WTC11 (cell line): ENCODE results near the gene DEPDC5. TPM values are rescaled to one million over a fixed set of nuclear protein-coding genes. Genes with fewer than 3 reads are reported as not detected.

ENCODE experiments used
- ATAC-seq: fragments of 200-7000 bp; cut with Tn5 transposase; 2 replicates; pipeline ENCODE4 v1.10.0; 2021; ENCODE audit warnings: mild to moderate bottlenecking, moderate library complexity
- CTCF ChIA-PET: fragments of 300-600 bp; sonication (Branson Sonifier 250); formaldehyde crosslinking; loops from one replicate; lab custom pipeline; 2021; ENCODE audit warnings: antibody characterized with exemption; lab: Charles Lee
- POLR2A ChIA-PET: fragments of 350-600 bp; sonication (Branson Sonifier 250); formaldehyde crosslinking; loops from one replicate; lab custom pipeline; 2021; ENCODE audit warnings: antibody characterized with exemption; lab: Charles Lee
- DNase-seq: peaks from one replicate; pipeline ENCODE4 v3.0.0; 2021; ENCODE audit warnings: low spot score
- H3K27ac Mint-ChIP-seq: 2 replicates; pipeline ENCODE4 v1.8.0; 2021; ENCODE audit warnings: mixed read lengths
- H3K27me3 Mint-ChIP-seq: 2 replicates; pipeline ENCODE4 v1.8.0; 2021; ENCODE audit warnings: low read depth, mild to moderate bottlenecking, moderate library complexity, mixed read lengths
- H3K36me3 Mint-ChIP-seq: 2 replicates; pipeline ENCODE4 v1.8.0; 2021; ENCODE audit warnings: mixed read lengths
- H3K4me1 Mint-ChIP-seq: 2 replicates; pipeline ENCODE4 v1.8.0; 2022; ENCODE audit warnings: mixed read lengths
- H3K4me3 Mint-ChIP-seq: 2 replicates; pipeline ENCODE4 v1.8.0; 2021; ENCODE audit warnings: mild to moderate bottlenecking, moderate library complexity, mixed read lengths
- H3K9me3 Mint-ChIP-seq: 2 replicates; pipeline ENCODE4 v1.8.0; 2021; ENCODE audit warnings: mixed read lengths
- ARID4B ChIP-seq: sonication (generic); formaldehyde crosslinking; IDR thresholded peaks from 2 replicates; pipeline ENCODE4 v1.8.0; 2023; ENCODE audit warnings: missing genetic modification reagents, mild to moderate bottlenecking, borderline replicate concordance
- ATF6 ChIP-seq: sonication (generic); formaldehyde crosslinking; IDR thresholded peaks from 2 replicates; pipeline ENCODE4 v1.8.1; 2023; ENCODE audit warnings: mild to moderate bottlenecking, missing genetic modification reagents
- E2F1 ChIP-seq: sonication (generic); formaldehyde crosslinking; IDR thresholded peaks from 2 replicates; pipeline ENCODE4 v1.8.0; 2022; ENCODE audit warnings: mild to moderate bottlenecking, missing genetic modification reagents
- FOXP4 ChIP-seq: sonication (generic); formaldehyde crosslinking; IDR thresholded peaks from 2 replicates; pipeline ENCODE4 v1.8.0; 2022; ENCODE audit warnings: mild to moderate bottlenecking, missing genetic modification reagents
- GABPB1 ChIP-seq: sonication (generic); formaldehyde crosslinking; IDR thresholded peaks from 2 replicates; pipeline ENCODE4 v1.8.1; 2023; ENCODE audit warnings: mild to moderate bottlenecking, missing genetic modification reagents
- HMGA2 ChIP-seq: fragments of 250-450 bp; sonication (Bioruptor Pico); IDR thresholded peaks from 2 replicates; pipeline ENCODE4 v1.4.0; 2021; ENCODE audit warnings: mild to moderate bottlenecking, moderate library complexity
- NR1H2 ChIP-seq: sonication (generic); formaldehyde crosslinking; IDR thresholded peaks from 2 replicates; pipeline ENCODE4 v1.9.0; 2021; ENCODE audit warnings: mild to moderate bottlenecking, moderate library complexity, missing genetic modification reagents
- STAT6 ChIP-seq: sonication (generic); formaldehyde crosslinking; conservative IDR thresholded peaks from 2 replicates; pipeline ENCODE4 v1.8.1; 2023; ENCODE audit warnings: mild to moderate bottlenecking, low read depth, missing genetic modification reagents, moderate library complexity
- ZNF121 ChIP-seq: sonication (generic); formaldehyde crosslinking; IDR thresholded peaks from 2 replicates; pipeline ENCODE4 v1.8.0; 2023; ENCODE audit warnings: missing genetic modification reagents
- ZNF281 ChIP-seq: sonication (generic); formaldehyde crosslinking; IDR thresholded peaks from 2 replicates; pipeline ENCODE4 v1.8.0; 2023; ENCODE audit warnings: mild to moderate bottlenecking, missing genetic modification reagents
- ZNF532 ChIP-seq: fragments of 250-450 bp; sonication (Bioruptor Pico); IDR thresholded peaks from 2 replicates; pipeline ENCODE4 v1.9.0; 2021; ENCODE audit warnings: mild to moderate bottlenecking, borderline replicate concordance
- total RNA-seq: library from RNA; stranded (reverse); gene quantifications from 3 replicates; pipeline ENCODE4 v1.2.3, GENCODE V29; 2021

The DEPDC5 gene
- total RNA-seq, 1 experiment from 2014 or later = 40.5 TPM

- no peak overlapping the region for H3K27ac Mint-ChIP-seq
- H3K9me3 Mint-ChIP-seq = no peaks in the 10 kb centered on the region
- no peaks in the 10 kb centered on the region for H3K27me3 Mint-ChIP-seq
- H3K36me3 Mint-ChIP-seq = peaks cover 4% of the 10 kb centered on the region
- ATAC-seq = no peak
- DNase-seq = no peak
- no peaks in the 10 kb centered on the region for H3K4me1 Mint-ChIP-seq
- CTCF ChIA-PET = interaction anchor here (1.1 kb wide), 1 partner anchor 59 kb away, joined by 3 read pairs; no protein-coding TSS in a partner anchor
- POLR2A ChIA-PET = no interaction called here
- H3K4me3 Mint-ChIP-seq = no peak overlapping the region
- TF ChIP-seq ZNF121 (CRISPR knock-in tag) (0 out of 2 replicates have a peak, but pooled peaks have one; percentile 24), ATF6 (CRISPR knock-in tag) (no peak), GABPB1 (peak; percentile 51; the same call in 1 of the 2 replicates)
Observed at GRCh38 chr22:31911565-31912406, 158.0 kb downstream of the DEPDC5 start.

GRCh38 chr22:31912407-31912743 is 158.6 kb downstream of the DEPDC5 start:
- H3K4me3 Mint-ChIP-seq = no peak overlapping the region
- TF ChIP-seq ZNF281 (no peak), STAT6 (CRISPR knock-in tag) (no peak), HMGA2 (CRISPR knock-in tag) (no peak), FOXP4 (CRISPR knock-in tag) (no peak), ZNF532 (CRISPR knock-in tag) (no peak), NR1H2 (no peak), ARID4B (CRISPR knock-in tag) (no peak), E2F1 (CRISPR knock-in tag) (no peak)
- DNase-seq (no peak), ATAC-seq (no peak)
- ChIA-PET POLR2A (no interaction called here), CTCF (no interaction called here)
- H3K4me1 Mint-ChIP-seq = no peaks in the 10 kb centered on the region
- no peaks in the 10 kb centered on the region for H3K27me3 Mint-ChIP-seq
- H3K36me3 Mint-ChIP-seq = peaks cover 4% of the 10 kb centered on the region
- no peak overlapping the region for H3K27ac Mint-ChIP-seq
- no peaks in the 10 kb centered on the region for H3K9me3 Mint-ChIP-seq
